Caco-2 (cell line): ENCODE measurements around the gene TRAPPC2L. TPM values are rescaled to one million over a fixed set of nuclear protein-coding genes. Genes with fewer than 3 reads are reported as not detected.

Experiments used
- BruUV-seq: library from RNA; stranded (reverse); fragments of 400-500 nt; replicated peaks from 2 replicates; lab custom pipeline; 2021; lab: Mats Ljungman, UMichigan
- CTCF ChIA-PET: fragments of 300-600 bp; sonication (Branson Sonifier 250); formaldehyde crosslinking; loops from one replicate; lab custom pipeline; 2022; ENCODE audit warnings: antibody characterized with exemption; lab: Charles Lee
- POLR2A ChIA-PET: fragments of 300-600 bp; sonication (Branson Sonifier 250); formaldehyde crosslinking; loops from one replicate; lab custom pipeline; 2022; ENCODE audit warnings: antibody characterized with exemption; lab: Charles Lee
- DNase-seq, 2 experiments: peaks; one replicate each; pipeline versions ENCODE4 v3.0.0 to v3.0.0-alpha.2; 2020 to 2022
- H3K27me3 ChIP-seq: replicated peaks from 2 replicates; pipeline ENCODE4 v1.6.0; 2011; ENCODE audit warnings: low read length; ENCODE audit not compliant: control insufficient read depth, insufficient read depth
- H3K36me3 ChIP-seq: 2 replicates; pipeline ENCODE4 v1.5.1; 2011; ENCODE audit warnings: low read length; ENCODE audit not compliant: control insufficient read depth, insufficient read depth
- H3K4me1 ChIP-seq: fragments of 250-450 bp; sonication (Bioruptor Pico); 2 replicates; pipeline ENCODE4 v1.5.1; 2020; ENCODE audit warnings: mild to moderate bottlenecking
- H3K4me3 ChIP-seq: 2 replicates; pipeline ENCODE4 v1.5.1; 2011; ENCODE audit warnings: low read depth, mild to moderate bottlenecking, control low read depth, low read length
- H3K9me3 ChIP-seq: fragments of 250-450 bp; sonication (Bioruptor Pico); 2 replicates; pipeline ENCODE4 v1.5.1; 2020; ENCODE audit warnings: mild to moderate bottlenecking, moderate library complexity
- H3K27ac Mint-ChIP-seq: one replicate; pipeline ENCODE4 v1.8.0; 2022; ENCODE audit warnings: mixed read lengths; ENCODE audit not compliant: unreplicated experiment
- H3K27me3 Mint-ChIP-seq: one replicate; pipeline ENCODE4 v1.8.0; 2022; ENCODE audit warnings: mixed read lengths; ENCODE audit not compliant: insufficient read depth, unreplicated experiment
- H3K36me3 Mint-ChIP-seq: one replicate; pipeline ENCODE4 v1.8.0; 2022; ENCODE audit warnings: mild to moderate bottlenecking, mixed read lengths; ENCODE audit not compliant: insufficient read depth, unreplicated experiment
- H3K4me1 Mint-ChIP-seq: one replicate; pipeline ENCODE4 v1.8.0; 2022; ENCODE audit warnings: low read depth, mixed read lengths; ENCODE audit not compliant: unreplicated experiment
- H3K4me3 Mint-ChIP-seq: one replicate; pipeline ENCODE4 v1.8.0; 2022; ENCODE audit warnings: mild to moderate bottlenecking, moderate library complexity, mixed read lengths; ENCODE audit not compliant: unreplicated experiment
- H3K9me3 Mint-ChIP-seq: one replicate; pipeline ENCODE4 v1.8.0; 2022; ENCODE audit warnings: mixed read lengths; ENCODE audit not compliant: unreplicated experiment
- intact Hi-C: fragments of 100-400 bp; cut with micrococcal nuclease; formaldehyde crosslinking; loops from one replicate; pipeline ENCODE4 v1.10.0; 2022; ENCODE audit not compliant: unreplicated experiment
- total RNA-seq: library from RNA; stranded (reverse); gene quantifications from 2 replicates; pipeline ENCODE4 v1.2.3, GENCODE V29; 2022
- TF ChIP-seq, protein P1 (sequence below), 2 experiments: fragments of 200-600 bp in 1 of 2; IDR thresholded peaks; 1 replicate in 1 of 2; 2 replicates in 1 of 2; pipeline versions ENCODE4 v1.5.1 to v1.8.0; 2011 to 2022; ENCODE audit warnings: antibody characterized with exemption in 1 of 2, control low read depth in 1 of 2, inconsistent platforms in 1 of 2, low read depth in 1 of 2, low read length in 1 of 2, mild to moderate bottlenecking in 1 of 2, moderate library complexity in 1 of 2; ENCODE audit not compliant: insufficient read depth in 1 of 2, severe bottlenecking in 1 of 2, unreplicated experiment in 1 of 2

TRAPPC2L gene
- total RNA-seq, 1 experiment from 2014 or later, result 179 TPM

DNA sequence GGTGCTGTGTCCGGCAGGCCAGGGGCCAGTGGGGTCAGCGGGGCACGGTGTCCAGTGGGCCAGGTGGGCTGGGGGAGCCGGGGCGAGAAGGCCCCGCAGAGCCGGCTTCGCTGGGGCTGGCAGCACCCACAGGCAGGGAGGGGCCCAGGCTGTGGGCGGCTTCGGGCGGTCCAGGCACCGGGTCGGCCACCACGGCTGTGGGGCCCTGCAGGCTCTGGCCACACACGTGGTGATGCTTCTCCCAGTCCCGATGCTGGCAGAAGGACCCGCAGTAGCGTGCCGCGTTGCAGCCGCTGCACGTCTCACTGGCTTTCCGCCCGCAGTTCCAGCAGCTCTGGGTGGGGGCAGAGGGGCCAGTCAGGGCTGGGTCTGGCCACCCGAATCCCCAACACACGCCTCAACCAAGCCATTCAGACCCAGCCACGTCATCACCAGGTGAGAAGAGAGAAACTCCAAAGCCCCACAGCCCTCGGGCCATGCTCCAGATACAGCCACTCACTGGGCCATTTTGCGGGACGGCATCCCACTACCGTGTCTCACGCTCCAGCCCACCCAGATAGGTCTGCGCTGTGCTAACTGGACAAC, 20.1 kb downstream of the TRAPPC2L start:
- Mint-ChIP-seq H3K27ac (no peak overlapping the region), H3K4me1 (no peaks in the 10 kb centered on the region), H3K4me3 (no peak overlapping the region), H3K9me3 (no peaks in the 10 kb centered on the region), H3K36me3 (no peaks in the 10 kb centered on the region), H3K27me3 (peaks cover 10% of the 10 kb centered on the region)
- BruUV-seq, result no TSS peak
- CTCF ChIA-PET, result no interaction called here
- Histone ChIP-seq H3K27me3 (no peaks in the 10 kb centered on the region; the same call in 1 of the 2 replicates), H3K4me1 (peaks cover 18% of the 10 kb centered on the region), H3K9me3 (no peaks in the 10 kb centered on the region), H3K4me3 (no peak overlapping the region), H3K36me3 (no peaks in the 10 kb centered on the region)
- intact Hi-C loops, result no loop called here
- DNase-seq, result no peak
- TF ChIP-seq, protein P1, sequence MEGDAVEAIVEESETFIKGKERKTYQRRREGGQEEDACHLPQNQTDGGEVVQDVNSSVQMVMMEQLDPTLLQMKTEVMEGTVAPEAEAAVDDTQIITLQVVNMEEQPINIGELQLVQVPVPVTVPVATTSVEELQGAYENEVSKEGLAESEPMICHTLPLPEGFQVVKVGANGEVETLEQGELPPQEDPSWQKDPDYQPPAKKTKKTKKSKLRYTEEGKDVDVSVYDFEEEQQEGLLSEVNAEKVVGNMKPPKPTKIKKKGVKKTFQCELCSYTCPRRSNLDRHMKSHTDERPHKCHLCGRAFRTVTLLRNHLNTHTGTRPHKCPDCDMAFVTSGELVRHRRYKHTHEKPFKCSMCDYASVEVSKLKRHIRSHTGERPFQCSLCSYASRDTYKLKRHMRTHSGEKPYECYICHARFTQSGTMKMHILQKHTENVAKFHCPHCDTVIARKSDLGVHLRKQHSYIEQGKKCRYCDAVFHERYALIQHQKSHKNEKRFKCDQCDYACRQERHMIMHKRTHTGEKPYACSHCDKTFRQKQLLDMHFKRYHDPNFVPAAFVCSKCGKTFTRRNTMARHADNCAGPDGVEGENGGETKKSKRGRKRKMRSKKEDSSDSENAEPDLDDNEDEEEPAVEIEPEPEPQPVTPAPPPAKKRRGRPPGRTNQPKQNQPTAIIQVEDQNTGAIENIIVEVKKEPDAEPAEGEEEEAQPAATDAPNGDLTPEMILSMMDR (IDR thresholded peaks at IDR 0.05; ENCODE audit: insufficient read depth in 1 of 2, low read depth in 1 of 2, low read length in 1 of 2, severe bottlenecking in 1 of 2, unreplicated experiment in 1 of 2), result no peak
- POLR2A ChIA-PET, result interaction anchor here (0.5 kb wide), 1 partner anchor 176 kb away, joined by 6 read pairs; no protein-coding TSS in a partner anchor

DNA sequence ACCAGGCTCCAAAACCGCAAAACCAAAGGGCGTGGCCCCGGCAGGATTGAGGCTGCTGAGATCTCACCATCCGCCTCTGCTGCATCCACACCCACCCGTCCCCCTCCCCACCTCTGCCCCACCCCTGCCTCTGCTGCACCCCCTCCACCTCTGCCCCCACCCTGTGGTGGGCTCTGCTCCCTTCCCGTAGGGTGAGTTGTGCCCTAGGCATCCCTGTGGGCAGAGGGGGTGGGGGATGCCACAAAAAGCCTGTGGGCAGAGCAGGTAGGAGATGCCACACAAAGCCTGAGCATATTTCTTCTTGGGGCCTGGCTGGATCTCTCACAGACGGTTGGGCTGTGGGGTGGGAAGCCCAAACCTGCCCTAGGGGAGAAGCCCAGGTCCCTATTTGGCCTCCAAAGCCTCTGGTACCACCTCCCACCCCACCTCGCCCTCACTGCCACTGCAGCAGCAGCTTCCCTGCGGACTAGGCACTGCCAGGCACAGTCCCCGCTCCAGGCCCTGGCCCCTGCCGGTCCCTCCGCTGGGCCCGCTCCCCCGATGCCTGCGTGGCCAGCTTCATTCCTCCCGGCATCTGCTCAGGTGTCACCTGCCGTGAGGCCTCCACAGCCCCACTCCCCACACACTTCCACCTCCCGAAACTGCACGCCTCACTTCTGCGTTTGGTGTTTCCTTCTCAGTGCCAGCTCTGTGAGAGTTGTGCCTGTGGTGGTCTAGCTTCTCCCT, 20.8 kb downstream of the TRAPPC2L start:
- intact Hi-C loops, result no loop called here
- Histone ChIP-seq H3K4me1 (peaks cover 18% of the 10 kb centered on the region), H3K4me3 (no peak overlapping the region), H3K36me3 (no peaks in the 10 kb centered on the region), H3K9me3 (no peaks in the 10 kb centered on the region), H3K27me3 (no peaks in the 10 kb centered on the region; the same call in 1 of the 2 replicates)
- peaks cover 10% of the 10 kb centered on the region for H3K27me3 Mint-ChIP-seq
- no TSS peak for BruUV-seq
- no peaks in the 10 kb centered on the region for H3K36me3 Mint-ChIP-seq
- no peak overlapping the region for H3K27ac Mint-ChIP-seq
- ChIA-PET POLR2A (interaction anchor here (0.5 kb wide), 1 partner anchor 175 kb away, joined by 6 read pairs; no protein-coding TSS in a partner anchor), CTCF (interaction anchor here (0.6 kb wide), 1 partner anchor 8 kb away, joined by 5 read pairs; no protein-coding TSS in a partner anchor)
- no peaks in the 10 kb centered on the region for H3K9me3 Mint-ChIP-seq
- TF ChIP-seq, protein P1 (IDR thresholded peaks at IDR 0.05; ENCODE audit: insufficient read depth in 1 of 2, low read depth in 1 of 2, low read length in 1 of 2, severe bottlenecking in 1 of 2, unreplicated experiment in 1 of 2), result no peak
- no peak for DNase-seq
- no peak overlapping the region for H3K4me3 Mint-ChIP-seq
- no peaks in the 10 kb centered on the region for H3K4me1 Mint-ChIP-seq

GRCh38 chr16:88878356-88878755, 21.4 kb downstream of the TRAPPC2L start:
- intact Hi-C loops, result no loop called here
- H3K4me3 Mint-ChIP-seq, result no peak overlapping the region

More at GRCh38 chr16:88878356-88878755, 21.4 kb downstream of the TRAPPC2L start:
- H3K27me3 Mint-ChIP-seq, result peaks cover 10% of the 10 kb centered on the region
- BruUV-seq, result no TSS peak
- H3K27me3 ChIP-seq, result no peaks in the 10 kb centered on the region; the same call in 1 of the 2 replicates
- ChIA-PET POLR2A (no interaction called here), CTCF (no interaction called here)
- no peak overlapping the region for H3K4me3 ChIP-seq
- H3K9me3 Mint-ChIP-seq, result no peaks in the 10 kb centered on the region
- H3K36me3 ChIP-seq, result no peaks in the 10 kb centered on the region
- peaks cover 18% of the 10 kb centered on the region for H3K4me1 ChIP-seq
- TF ChIP-seq, protein P1 (IDR thresholded peaks at IDR 0.05; ENCODE audit: insufficient read depth in 1 of 2, low read depth in 1 of 2, low read length in 1 of 2, severe bottlenecking in 1 of 2, unreplicated experiment in 1 of 2), result no peak
- no peaks in the 10 kb centered on the region for H3K36me3 Mint-ChIP-seq
- H3K9me3 ChIP-seq, result no peaks in the 10 kb centered on the region
- DNase-seq, result no peak
- no peak overlapping the region for H3K27ac Mint-ChIP-seq
- H3K4me1 Mint-ChIP-seq, result no peaks in the 10 kb centered on the region
